ENCODE measurements around the gene SNRNP27. TPM values are rescaled to one million over a fixed set of nuclear protein-coding genes. Genes with fewer than 3 reads are reported as not detected.

SNRNP27 gene
- total RNA-seq, 1 experiment from 2014 or later, result 76.3 TPM

GRCh38 chr2:69945941-69946340 lies 52.2 kb downstream of the SNRNP27 start:
- TF ChIP-seq CTCF (conservative IDR thresholded peaks at IDR 0.05; ENCODE audit: low read depth, low read length), result no peak
- no peak for TF ChIP-seq EZH2 (IDR thresholded peaks at IDR 0.05; ENCODE audit: borderline replicate concordance, low read depth, low read length, poor library complexity, severe bottlenecking)
- POLR2A ChIA-PET (ENCODE audit: low non-redundant PET), result no interaction called here
- Histone ChIP-seq H3K27me3 (replicated peaks; ENCODE audit: insufficient read depth, low read depth, low read length, poor library complexity) (no peaks in the 10 kb centered on the region), H3K36me3 (ENCODE audit: insufficient read depth, low read length, poor library complexity, severe bottlenecking) (no peaks in the 10 kb centered on the region), H3K4me3 (ENCODE audit: low read depth, low read length, poor library complexity, severe bottlenecking) (no peak overlapping the region), H3K27ac (ENCODE audit: low read depth, low read length, poor library complexity, severe bottlenecking) (no peak overlapping the region), H3K4me1 (ENCODE audit: insufficient read depth, low read length, poor library complexity, severe bottlenecking) (no peaks in the 10 kb centered on the region), H3K9me3 (ENCODE audit: low read depth, low read length, poor library complexity, severe bottlenecking) (no peaks in the 10 kb centered on the region)
- intact Hi-C loops (cut with micrococcal nuclease; ENCODE audit: unreplicated experiment), result no loop called here
- no TSS peak for BruUV-seq (replicated peaks)
- DNase-seq (ENCODE audit: low spot score), result no peak
- CTCF ChIA-PET, result no interaction called here

GRCh38 chr2:69946351-69947324 lies 52.9 kb downstream of the SNRNP27 start:
- DNase-seq (ENCODE audit: low spot score), result no peak
- ChIA-PET CTCF (no interaction called here), POLR2A (ENCODE audit: low non-redundant PET) (no interaction called here)
- Histone ChIP-seq H3K27me3 (replicated peaks; ENCODE audit: insufficient read depth, low read depth, low read length, poor library complexity) (no peaks in the 10 kb centered on the region), H3K36me3 (ENCODE audit: insufficient read depth, low read length, poor library complexity, severe bottlenecking) (no peaks in the 10 kb centered on the region), H3K4me1 (ENCODE audit: insufficient read depth, low read length, poor library complexity, severe bottlenecking) (no peaks in the 10 kb centered on the region), H3K9me3 (ENCODE audit: low read depth, low read length, poor library complexity, severe bottlenecking) (no peaks in the 10 kb centered on the region), H3K4me3 (ENCODE audit: low read depth, low read length, poor library complexity, severe bottlenecking) (no peak overlapping the region), H3K27ac (ENCODE audit: low read depth, low read length, poor library complexity, severe bottlenecking) (no peak overlapping the region)
- intact Hi-C loops (cut with micrococcal nuclease; ENCODE audit: unreplicated experiment), result no loop called here
- no TSS peak for BruUV-seq (replicated peaks)
- no peak for TF ChIP-seq CTCF (conservative IDR thresholded peaks at IDR 0.05; ENCODE audit: low read depth, low read length)
- TF ChIP-seq EZH2 (IDR thresholded peaks at IDR 0.05; ENCODE audit: borderline replicate concordance, low read depth, low read length, poor library complexity, severe bottlenecking), result no peak

GRCh38 chr2:69947325-69947931 lies 53.7 kb downstream of the SNRNP27 start:
- no peak for DNase-seq (ENCODE audit: low spot score)
- TF ChIP-seq CTCF (conservative IDR thresholded peaks at IDR 0.05; ENCODE audit: low read depth, low read length), result no peak
- no peak for TF ChIP-seq EZH2 (IDR thresholded peaks at IDR 0.05; ENCODE audit: borderline replicate concordance, low read depth, low read length, poor library complexity, severe bottlenecking)
- no peak overlapping the region for H3K4me3 ChIP-seq (ENCODE audit: low read depth, low read length, poor library complexity, severe bottlenecking)
- H3K9me3 ChIP-seq (ENCODE audit: low read depth, low read length, poor library complexity, severe bottlenecking), result no peaks in the 10 kb centered on the region
- intact Hi-C loops (cut with micrococcal nuclease; ENCODE audit: unreplicated experiment), result no loop called here
- H3K27ac ChIP-seq (ENCODE audit: low read depth, low read length, poor library complexity, severe bottlenecking), result no peak overlapping the region
- CTCF ChIA-PET, result no interaction called here
- BruUV-seq (replicated peaks), result no TSS peak
- POLR2A ChIA-PET (ENCODE audit: low non-redundant PET), result no interaction called here
- H3K27me3 ChIP-seq (replicated peaks; ENCODE audit: insufficient read depth, low read depth, low read length, poor library complexity), result no peaks in the 10 kb centered on the region
- H3K4me1 ChIP-seq (ENCODE audit: insufficient read depth, low read length, poor library complexity, severe bottlenecking), result no peaks in the 10 kb centered on the region
- no peaks in the 10 kb centered on the region for H3K36me3 ChIP-seq (ENCODE audit: insufficient read depth, low read length, poor library complexity, severe bottlenecking)
